Spleen (tissue), 7 donors: ENCODE measurements around the gene HSF4.

ENCODE experiments used
- POLR2A ChIP-seq, 3 donors: fragments of 450-650 bp; IDR thresholded peaks; one replicate each; pipeline ENCODE4 v1.5.1; 2017; ENCODE audit warnings: antibody characterized with exemption in 3 of 3, mild to moderate bottlenecking in 1 of 3
- POLR2AphosphoS5 ChIP-seq, 3 donors: sonication (generic); formaldehyde crosslinking; IDR thresholded peaks; one replicate each; pipeline ENCODE4 v1.5.1; 2017; ENCODE audit warnings: antibody characterized with exemption in 3 of 3
- TF ChIP-seq, protein P1 (sequence below), 11 experiments: fragments of 200-600 bp in 7 of 11; fragments of 450-650 bp in 4 of 11; sonication (generic) in 4 of 11; IDR thresholded peaks in 8 of 11; conservative IDR thresholded peaks in 3 of 11; 1 replicate in 7 of 11; 2 replicates in 4 of 11; pipeline versions ENCODE4 v1.4.0 to v1.8.0; 2016 to 2021; ENCODE audit warnings: antibody characterized with exemption in 11 of 11, inconsistent platforms in 4 of 11, mild to moderate bottlenecking in 1 of 11
- donor health status: DM: no; HTN: no; CAD: no; lungs with moderate emphysema.
- donor health status: DM: no; HTN: no; CAD: no.
- donor health status: DM: no; HTN: no; CAD: no.

DNA sequence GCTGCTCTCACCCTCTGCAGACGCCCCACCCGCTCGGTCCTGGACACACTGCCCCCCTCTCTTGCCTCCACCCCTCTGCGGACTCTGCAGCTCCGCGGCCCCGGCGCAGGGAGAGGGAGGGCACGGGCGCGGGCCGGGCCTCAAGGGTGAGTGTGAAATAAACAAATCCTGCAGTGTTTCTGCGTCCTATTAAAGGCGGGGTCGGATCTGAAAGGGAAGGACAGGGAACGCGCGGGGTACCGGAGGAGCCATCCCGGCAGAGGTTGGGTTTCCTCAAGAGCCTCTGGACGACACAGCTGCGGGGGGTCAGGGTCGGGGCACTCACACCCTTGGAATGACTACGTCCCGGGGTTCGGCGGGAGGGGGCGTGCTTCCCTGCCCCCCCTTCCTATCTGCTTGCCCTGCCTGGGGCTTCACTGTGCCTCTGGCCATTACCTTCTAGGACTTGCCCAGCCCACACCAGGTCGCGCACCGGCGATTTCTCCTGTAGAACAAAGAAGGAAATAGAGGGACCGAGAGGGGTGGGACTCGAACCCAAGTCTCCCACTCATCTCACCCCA is 466 bp upstream of the HSF4 start:
- no peak for TF ChIP-seq POLR2AphosphoS5 (IDR thresholded peaks at IDR 0.05)
- TF ChIP-seq, protein P1, sequence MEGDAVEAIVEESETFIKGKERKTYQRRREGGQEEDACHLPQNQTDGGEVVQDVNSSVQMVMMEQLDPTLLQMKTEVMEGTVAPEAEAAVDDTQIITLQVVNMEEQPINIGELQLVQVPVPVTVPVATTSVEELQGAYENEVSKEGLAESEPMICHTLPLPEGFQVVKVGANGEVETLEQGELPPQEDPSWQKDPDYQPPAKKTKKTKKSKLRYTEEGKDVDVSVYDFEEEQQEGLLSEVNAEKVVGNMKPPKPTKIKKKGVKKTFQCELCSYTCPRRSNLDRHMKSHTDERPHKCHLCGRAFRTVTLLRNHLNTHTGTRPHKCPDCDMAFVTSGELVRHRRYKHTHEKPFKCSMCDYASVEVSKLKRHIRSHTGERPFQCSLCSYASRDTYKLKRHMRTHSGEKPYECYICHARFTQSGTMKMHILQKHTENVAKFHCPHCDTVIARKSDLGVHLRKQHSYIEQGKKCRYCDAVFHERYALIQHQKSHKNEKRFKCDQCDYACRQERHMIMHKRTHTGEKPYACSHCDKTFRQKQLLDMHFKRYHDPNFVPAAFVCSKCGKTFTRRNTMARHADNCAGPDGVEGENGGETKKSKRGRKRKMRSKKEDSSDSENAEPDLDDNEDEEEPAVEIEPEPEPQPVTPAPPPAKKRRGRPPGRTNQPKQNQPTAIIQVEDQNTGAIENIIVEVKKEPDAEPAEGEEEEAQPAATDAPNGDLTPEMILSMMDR (IDR thresholded peaks at IDR 0.05 in 8 of 11, conservative IDR thresholded peaks at IDR 0.05 in 3 of 11): no peak
- TF ChIP-seq POLR2A (IDR thresholded peaks at IDR 0.05): no peak
